ENCODE results near the gene CDK5.
"Not testable (repeated sequence)": the region's sequence is repeated elsewhere in the genome, so short reads cannot be mapped to it uniquely, and the experiment has no call there.

Gene CDK5

DNA sequence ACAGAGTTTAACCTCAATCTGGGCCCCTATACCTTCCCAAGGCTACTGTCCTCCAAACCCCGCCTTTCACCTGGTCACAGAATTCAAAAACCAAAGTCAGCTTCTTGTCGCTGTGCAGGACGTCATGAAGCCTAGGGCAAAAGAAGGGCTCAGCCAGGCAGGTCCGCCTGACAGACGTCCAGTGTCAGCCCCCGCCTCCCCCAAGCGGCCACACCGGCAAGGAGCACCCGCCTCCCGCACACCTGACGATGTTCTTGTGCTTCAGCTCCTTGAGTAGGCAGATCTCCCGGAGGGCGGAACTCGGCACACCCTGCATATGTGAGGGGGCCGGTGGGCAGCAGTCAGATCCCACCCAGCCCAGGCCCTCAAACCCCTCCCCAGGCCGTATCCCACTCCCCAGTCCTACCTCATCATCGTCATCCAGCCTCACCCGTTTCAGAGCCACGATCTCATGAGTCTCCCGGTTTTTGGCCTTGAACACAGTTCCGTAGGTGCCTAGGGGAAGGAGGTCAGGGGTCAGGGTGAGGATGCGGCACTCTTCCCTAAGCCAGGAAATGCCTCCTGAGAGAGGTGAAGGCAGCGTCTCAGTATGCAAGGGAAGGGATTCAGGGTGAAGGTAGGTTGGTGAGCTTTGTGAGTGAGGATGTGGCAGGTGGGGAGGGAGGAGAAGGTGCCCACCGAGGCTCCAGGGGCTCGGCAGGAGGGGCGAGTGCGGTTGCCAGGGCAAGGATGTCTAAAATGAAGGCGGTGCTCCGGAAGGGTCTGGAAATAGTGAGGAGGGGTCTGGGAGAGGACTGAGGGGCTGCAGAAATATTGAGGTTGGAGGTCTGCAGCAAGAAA is 811 bp downstream of the CDK5 start:
- DNase-seq, result peak in 1 of 3 experiments; percentile 41

DNA sequence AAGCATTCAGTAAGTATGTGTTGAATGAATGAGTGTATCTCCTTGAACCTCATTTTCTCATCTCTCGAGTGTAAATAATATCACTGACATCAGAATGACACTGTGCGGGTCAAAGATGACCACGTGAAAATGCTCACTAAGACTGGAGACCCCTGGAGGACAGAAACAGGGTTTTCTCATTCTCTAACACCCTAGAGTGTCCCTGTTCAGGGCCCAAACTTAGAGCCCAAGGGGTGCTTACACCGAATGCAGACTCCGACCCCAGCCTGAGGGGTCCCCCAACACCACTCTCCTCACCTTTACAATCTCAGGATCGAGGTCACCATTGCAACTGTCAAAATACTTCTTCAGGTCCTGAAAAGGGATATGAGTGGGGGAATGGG is 1.4 kb downstream of the CDK5 start:
- no peak for DNase-seq

DNA sequence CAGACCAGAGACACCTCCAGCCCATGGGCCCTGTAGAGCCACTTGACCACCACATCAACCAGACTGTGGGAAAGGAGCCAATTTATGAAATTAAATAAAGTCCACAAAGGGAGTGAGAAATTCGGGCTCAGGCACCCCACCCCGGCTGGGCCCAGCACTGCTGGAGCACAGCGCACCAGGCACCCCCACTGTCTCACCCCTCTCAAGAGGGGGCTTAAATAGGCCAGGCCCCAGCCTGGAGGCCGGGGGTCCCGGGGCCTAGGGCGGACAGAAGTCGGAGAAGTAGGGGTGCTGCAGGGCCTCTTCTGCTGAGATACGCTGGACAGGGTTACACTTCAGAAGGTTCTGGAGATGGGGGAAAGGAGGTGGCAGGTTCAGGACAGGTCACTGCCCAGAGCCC is 3.9 kb downstream of the CDK5 start:
- no peak for DNase-seq

DNA sequence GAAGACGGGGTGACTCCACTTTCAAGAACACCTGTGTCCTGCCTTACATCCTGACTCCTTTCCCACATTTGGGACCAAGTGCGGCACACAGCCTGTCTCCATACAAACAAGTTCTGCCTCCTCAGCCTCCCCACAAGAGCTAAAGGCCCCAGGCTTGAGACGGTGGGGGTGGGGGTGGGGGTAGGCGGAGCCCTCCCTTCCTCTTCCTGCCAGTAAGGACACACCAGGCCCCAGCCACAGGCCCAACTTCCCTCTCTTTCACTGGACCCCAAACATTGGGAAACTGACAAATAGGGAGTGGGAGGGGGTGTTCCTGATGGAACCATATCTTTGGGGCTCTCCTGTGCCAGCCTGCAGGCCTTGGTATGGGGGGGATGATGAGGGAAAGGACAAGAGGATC is 4.6 kb downstream of the CDK5 start:
- DNase-seq, result no peak

DNA sequence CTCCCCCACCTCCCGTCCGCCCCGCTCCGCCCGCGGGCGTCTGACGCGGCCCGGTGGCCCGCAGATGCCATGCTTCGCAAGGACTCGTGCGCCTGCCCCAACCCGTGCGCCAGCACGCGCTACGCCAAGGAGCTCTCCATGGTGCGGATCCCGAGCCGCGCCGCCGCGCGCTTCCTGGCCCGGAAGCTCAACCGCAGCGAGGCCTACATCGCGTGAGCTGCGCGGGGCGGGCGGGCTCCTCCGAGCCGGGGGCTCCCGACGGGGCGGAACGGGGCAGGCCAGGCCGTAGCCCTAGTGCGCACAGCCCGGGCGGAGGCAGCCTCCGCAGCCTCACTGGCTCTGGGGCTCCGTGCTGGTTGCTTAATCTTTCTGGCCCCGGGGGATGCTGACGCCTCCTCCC is 6.6 kb downstream of the CDK5 start:
- DNase-seq, result no peak

DNA sequence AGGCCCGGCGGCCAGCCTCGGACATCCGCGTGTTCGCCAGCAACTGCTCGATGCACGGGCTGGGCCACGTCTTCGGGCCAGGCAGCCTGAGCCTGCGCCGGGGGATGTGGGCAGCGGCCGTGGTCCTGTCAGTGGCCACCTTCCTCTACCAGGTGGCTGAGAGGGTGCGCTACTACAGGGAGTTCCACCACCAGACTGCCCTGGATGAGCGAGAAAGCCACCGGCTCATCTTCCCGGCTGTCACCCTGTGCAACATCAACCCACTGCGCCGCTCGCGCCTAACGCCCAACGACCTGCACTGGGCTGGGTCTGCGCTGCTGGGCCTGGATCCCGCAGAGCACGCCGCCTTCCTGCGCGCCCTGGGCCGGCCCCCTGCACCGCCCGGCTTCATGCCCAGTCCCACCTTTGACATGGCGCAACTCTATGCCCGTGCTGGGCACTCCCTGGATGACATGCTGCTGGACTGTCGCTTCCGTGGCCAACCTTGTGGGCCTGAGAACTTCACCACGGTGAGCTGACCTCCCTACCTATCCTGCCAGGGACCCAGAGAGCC is 8.7 kb downstream of the CDK5 start:
- no peak for DNase-seq

DNA sequence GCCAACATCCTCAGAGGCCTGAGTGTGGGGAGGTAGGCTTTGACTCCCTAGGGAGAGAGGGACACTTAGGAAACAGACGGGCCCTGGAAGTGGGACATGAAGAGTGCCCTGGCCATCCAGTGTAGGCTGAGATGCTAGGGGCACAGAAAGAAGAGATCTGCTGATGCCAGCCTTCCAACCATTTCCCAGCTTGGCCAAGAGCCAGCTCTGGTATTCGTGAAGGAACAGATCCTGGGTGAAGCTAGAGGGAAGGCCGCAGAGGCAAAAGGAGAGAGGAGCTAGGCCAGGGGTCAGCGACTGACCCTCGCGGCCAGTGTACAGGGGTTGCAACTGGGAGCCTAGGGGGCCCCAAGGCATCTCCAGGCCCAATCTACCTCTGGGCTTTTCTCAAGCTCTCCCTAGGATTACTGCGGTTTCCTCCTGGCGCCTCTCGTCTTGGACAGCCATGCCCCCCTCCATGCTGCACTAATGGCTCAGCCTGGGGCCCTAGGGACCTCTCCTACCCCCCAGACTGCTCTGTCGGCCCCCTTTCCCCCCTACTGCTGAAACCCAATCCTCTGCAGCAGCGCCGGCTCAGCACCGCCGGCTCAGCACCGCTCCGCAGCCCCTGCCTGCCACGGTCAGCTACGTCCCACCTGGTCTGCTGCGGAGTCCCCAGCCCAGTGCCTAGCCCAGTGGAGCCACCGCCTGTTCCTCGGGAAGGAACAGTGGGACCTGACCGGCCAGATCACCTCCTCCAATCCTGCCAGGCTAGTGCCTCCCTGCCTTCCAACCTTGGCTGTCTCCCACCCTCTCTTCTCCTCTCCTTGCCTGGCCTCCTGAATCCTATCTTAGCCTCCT is 9.5 kb downstream of the CDK5 start, which contains the start of gene ASIC3:
Gene ASIC3, plus strand, starts transcription at position 556 of the 840 bp plus-strand sequence. CDS start 355 bp downstream, outside the sequence.
- peak in 1 of 3 experiments; percentile 19 for DNase-seq

DNA sequence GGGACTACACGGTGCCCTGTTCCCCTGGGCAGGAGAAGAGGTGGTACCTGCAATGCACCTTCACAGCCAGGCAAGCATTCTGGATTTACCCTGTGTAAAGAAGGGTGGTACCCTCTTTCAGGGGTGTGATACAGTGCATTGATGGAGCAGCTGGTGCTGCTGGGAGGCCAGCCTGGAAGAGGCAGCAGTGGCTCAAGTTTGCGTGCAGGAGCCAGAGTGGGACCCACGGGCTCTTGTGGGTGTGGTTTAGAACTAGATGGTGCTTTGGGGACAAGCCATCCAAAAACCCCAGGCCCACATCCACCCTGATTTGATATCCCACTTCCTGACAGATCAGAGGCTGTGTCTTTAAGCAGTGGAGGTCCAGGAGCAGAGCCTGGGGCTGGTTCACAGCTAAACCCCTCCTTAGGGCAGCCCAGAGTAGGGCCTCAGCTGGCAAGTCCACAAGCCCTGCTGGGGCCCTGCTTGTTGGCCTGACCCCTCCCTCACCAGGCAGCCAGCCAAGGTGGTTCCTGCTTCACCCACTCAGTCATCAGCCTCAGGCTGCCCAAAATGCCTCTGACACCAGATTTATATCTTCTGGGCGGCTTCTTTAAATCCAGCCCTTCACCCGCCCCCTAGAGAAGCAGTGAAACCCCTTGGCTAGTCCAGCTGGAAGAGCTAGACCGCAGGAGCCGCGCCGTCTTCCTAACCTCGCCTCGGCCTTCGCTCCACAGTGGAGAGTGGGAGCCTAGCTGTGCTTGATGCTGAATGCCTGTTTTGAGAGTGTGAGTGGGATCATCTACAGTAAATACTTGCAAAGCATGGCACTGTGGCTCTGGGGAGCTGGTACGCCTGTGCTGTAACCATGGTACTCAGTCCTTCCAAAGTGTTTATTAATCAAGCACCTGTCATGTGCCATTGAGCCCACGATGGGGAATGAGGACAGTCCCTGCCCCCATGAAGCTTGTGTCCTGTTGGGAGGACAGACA is 10.8 kb downstream of the CDK5 start:
- DNase-seq, result peak; percentile 18 to 83 (median 56)

DNA sequence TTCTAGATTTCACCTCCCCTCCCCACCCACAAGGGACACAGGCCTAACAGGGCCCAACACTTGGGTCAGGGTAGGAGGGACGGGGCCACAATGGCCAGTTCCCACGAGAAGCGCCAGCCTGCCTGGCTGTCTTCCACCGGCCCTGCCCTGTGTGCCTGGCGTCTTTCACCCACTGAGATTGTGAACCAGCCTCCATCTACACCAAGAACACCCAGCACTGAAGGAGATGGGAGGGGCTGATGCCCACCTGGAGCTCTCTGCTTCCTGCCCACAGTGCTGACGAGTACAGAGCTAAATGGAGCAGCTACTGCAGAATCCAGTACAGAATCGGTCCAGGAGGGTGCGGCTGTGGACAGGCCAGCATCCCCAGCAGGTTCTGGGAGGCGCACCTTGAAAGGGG is 11.7 kb downstream of the CDK5 start:
- DNase-seq, result no peak

DNA sequence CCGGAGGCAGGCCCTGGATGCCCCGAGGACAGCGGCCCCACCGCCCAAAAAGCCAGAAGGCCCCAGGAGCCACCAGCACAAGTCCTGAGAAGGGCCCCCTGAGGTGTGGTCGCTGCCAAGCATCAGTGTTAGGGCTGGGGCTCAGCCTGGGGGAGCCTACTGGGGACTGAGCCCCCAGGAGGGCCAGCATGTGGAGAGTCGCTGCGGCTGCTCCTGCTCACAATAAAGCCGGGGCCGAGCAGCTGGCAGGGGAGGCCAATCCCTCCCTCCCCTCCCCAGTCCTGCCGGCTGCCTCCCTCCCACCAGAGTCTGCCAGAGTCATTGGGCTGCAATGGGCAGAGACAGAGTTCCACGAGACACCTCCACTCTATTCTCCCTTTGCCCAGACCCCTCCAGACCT is 12.4 kb downstream of the CDK5 start:
- DNase-seq, result no peak

DNA sequence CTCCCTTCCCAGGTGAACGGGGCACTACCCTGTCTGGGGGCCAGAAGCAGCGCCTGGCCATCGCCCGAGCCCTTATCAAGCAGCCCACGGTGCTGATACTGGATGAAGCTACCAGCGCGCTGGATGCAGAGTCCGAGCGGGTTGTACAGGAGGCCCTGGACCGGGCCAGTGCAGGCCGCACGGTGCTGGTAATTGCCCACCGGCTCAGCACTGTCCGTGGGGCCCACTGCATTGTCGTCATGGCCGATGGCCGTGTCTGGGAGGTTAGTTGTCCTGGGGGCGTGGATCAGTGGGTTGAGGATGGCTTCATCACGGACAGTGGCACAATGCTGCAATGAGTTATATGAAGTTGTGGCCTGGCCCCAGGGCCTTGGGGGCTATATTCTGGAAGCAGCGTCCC is 13.7 kb downstream of the CDK5 start:
- DNase-seq, result no peak

DNA sequence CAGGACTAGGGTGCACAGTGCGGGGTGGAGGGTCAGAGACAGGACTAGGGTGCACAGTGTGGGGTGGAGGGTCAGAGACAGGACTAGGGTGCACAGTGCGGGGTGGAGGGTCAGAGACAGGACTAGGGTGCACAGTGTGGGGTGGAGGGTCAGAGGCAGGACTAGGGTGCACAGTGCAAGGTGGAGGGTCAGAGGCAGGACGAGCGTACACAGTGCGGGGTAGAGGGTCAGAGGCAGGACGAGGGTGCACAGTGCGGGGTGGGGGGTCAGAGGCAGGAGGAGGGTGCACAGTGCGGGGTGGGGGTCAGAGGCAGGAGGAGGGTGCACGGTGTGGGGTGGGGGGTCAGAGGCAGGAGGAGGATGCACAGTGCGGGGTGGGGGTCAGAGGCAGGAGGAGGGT is 14.2 kb downstream of the CDK5 start:
- DNase-seq, result not testable (repeated sequence)

DNA sequence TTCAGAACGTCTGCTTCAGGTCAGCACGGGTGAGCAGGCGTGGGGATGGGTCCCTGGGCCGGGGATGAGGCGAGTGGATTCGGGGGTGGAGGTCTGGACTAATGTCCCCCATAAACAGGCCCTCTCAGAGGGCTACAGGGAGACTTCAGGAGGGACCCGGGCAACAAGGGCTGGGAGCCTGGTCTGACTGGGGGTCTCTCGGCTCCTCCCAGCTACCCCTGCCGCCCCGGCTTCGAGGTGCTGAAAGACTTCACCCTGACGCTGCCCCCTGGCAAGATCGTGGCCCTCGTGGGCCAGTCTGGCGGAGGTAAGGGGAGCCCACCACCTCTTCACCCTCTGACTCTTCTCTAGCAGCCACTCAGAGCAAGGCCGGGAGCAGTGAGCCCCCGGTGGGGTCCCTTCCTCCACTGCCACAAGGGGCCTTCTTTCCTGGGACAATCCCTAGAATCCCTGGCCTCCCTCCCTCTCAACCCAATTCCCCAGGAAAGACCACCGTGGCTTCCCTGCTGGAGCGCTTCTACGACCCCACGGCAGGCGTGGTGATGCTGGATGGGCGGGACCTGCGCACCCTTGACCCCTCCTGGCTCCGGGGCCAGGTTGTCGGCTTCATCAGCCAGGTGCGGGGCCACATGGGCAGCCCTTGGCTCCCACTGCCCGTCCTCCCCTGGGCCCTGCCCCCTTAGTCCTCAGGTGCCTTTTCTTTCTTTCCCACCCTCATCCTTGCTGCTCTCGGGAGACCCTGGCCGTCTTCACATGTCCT is 16.9 kb downstream of the CDK5 start:
- no peak for DNase-seq

DNA sequence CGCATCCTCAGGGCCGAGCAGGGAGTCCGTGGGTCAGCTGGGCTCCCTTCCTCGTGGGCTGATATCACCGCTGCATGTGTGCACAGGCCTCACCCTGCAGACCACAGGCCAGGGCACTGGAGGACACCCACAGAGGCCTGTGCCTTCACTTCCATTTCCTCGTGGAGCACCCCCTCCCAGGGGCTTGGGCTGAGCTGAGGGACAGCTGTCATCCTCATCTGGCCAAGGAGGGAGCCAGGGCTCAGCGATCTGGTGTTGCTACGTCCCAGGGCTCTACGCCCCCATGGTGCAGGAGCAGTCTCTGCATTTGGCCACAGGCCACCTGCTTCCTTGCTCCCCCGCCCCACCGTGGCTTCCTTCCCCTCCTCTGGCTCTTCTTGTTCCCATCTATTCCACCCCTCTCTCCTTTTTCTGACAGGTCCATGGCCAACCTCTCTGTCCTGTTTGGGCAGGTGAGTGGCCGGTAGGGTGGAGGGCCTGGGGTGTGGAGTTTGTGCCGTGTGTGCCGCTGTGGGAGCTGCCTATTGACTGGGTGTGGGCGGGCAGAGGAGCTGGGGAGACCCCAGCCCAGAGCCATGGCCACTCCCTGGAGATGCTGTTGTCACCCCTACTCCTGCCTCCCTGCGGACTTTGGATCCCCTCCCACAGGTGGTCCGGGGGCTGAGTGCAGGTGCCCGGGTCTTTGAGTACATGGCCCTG is 17.7 kb downstream of the CDK5 start:
- DNase-seq, result no peak

DNA sequence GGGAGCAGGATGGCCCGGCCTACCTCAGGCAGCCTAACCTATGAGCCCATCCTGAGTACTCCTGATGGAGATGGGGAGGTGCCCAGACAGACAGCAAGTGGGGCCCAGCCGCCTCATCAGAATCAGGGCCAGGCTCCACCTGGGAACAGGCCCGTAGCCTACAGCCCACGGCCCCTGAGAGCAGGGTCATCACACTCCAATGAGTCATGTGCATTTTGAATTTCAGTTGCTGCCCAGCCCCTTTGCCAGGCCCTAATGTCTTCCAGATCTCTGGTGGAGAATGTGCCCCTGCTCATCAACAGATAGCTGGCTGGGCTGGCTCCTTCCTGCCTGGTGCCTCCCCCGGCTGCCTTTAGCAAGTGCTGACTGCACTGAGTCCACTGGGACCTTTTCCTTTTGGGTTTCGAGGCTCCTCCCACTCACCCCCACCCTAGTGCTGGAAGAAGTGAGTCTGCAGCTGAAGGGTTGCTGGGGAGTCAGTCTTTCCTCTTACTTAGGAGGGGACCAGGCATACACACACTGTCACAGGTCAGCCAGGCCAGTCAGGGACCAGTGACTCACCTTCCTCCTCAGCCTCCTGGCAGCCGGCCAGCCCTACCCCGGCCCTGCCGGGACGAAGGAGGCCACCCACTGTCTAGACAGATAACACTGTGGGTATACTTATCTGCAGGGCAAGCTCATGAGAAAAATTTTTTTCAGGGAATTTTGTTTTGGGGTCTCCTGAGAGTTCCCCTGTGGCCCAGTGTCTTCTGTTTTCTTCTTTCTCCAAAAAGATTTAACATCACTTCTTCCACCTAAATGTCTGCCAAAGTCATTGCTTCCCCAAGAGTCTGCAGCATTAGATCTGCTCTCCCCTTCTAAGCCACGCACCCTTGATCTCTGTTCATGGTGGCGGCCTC is 18.5 kb downstream of the CDK5 start:
- DNase-seq, result peak in 1 of 3 experiments; percentile 27

DNA sequence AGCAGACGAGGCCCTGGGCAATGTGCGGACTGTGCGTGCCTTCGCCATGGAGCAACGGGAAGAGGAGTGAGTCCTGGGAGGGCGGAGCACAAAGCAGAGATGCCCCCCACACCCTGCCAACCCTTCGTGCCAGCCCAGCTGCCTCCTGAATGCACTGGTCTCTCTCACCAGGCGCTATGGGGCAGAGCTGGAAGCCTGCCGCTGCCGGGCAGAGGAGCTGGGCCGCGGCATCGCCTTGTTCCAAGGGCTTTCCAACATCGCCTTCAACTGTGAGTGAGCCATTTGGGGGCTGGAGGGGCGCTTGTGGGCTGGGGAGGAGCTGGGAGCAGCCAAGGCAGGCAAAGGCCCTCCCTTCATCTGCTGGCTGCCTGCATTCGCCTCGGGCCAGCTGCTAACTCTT is 21.8 kb downstream of the CDK5 start:
- DNase-seq, result no peak

DNA sequence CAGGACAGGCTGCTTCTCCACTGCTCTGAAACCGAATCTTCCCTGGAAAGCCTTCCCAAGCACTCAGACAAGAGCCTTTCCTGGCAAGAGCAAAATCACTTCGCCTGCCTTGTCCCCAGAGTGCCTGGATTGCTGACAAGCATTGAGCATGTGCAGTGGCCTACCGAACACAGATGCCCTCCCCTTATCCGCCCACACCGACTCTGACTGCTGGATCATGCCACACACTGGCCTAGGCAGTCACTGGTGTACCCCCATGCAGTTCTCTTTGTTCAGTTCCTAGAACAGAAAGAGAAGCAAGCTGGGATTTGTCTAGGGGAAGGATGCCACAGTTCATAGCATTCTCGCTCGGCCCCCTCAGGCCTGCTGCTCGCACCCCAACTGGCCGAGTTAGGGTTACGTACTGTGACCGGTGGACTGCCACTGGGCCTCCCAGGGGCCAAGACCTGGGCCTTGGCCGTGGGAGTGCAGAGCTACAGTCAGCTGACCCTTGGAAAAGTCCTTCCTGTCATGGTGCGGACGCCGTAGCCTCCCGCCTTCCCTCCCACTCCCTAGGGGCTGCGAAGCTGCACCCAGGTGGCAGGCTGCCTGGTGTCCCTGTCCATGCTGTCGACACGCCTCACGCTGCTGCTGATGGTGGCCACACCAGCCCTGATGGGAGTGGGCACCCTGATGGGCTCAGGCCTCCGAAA is 22.5 kb downstream of the CDK5 start:
- no peak for DNase-seq

DNA sequence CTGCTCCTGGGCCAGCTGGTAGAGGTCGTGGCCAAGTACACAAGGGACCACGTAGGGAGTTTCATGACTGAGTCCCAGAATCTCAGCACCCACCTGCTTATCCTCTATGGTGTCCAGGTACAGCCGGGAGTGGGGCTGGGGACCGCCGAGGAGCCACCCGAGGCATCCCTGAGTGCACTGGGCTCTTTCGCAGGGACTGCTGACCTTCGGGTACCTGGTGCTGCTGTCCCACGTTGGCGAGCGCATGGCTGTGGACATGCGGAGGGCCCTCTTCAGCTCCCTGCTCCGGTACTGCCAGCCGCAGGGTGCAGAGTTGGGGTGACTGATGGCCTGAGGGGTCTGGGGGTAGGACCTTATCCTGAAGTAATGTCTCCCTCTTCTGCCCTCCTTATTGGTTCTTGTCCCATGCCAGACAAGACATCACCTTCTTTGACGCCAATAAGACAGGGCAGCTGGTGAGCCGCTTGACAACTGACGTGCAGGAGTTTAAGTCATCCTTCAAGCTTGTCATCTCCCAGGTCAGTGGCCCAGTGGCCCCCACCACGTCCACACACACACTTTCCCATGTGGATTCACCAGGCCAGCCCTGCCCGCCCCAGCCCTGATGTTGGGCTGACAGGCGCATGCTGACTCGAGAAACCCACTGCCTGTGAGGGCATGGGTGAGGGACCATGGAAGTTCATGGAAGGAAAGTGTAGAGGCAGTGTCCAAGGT is 23.2 kb downstream of the CDK5 start:
- no peak for DNase-seq

DNA sequence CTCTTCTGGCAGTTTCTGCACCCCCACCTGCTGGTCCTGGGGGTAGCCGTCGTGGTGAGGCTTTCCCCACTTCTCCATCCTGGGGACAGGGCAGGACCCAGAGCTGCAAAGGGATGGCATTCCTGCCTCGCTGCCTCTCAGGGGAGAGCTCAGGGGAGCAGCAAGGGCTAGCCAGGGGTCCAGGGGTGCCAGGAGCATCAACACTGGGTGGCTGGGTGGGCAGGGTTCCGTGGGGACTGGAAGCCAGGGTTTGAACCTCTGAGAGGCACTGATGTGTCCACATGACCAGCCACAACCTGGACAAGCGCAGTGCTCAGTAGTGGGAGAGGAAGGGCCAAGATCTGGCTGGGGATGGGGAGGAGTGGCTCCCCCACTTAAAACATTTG is 23.8 kb downstream of the CDK5 start:
- no peak for DNase-seq
